ENCODE data around the gene FAM171A1.
"Not testable (repeated sequence)": the region's sequence is repeated elsewhere in the genome, so short reads cannot be mapped to it uniquely, and the experiment has no call there.

DNA sequence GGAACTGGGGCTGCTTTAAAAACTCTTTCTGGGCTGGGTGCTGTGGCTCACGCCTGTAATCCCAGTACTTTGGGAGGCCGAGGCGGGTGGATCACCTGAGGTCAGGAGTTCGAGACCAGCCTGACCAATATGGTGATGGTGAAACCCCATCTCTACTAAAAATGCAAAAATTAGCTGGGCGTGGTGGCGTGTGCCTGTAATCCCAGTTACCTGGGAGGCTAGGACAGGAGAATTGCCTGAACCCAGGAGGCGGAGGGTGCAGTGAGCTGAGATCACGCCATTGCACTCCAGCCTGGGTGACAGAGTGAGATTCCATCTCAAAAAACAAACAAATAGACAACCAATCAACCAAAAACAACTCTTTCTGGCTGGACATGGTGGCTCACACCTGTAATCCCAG lies 37.9 kb downstream of the FAM171A1 start:
- not testable (repeated sequence) for TF ChIP-seq POLR2AphosphoS5 (IDR thresholded peaks at IDR 0.05; ENCODE audit: borderline replicate concordance, low read depth, low read length); FOXP2 (optimal IDR thresholded peaks at IDR 0.05; ENCODE audit: control extremely low read depth, extremely low read length, insufficient read depth); EZH2 (IDR thresholded peaks at IDR 0.05)

Measured in SK-N-MC (cell line).